Neural crest cell (in vitro differentiated cells): Measurements from ENCODE around the gene C11orf21. TPM values are rescaled to one million over a fixed set of nuclear protein-coding genes. Genes with fewer than 3 reads are reported as not detected.

Source experiments
- DNase-seq: peaks from one replicate; pipeline ENCODE4 v3.0.0; 2021; ENCODE audit warnings: low read depth, mixed read lengths, low spot score
- H3K27ac Mint-ChIP-seq: one replicate; pipeline ENCODE4 v1.8.0; 2021; ENCODE audit warnings: mild to moderate bottlenecking, mixed read lengths; ENCODE audit not compliant: unreplicated experiment
- H3K27me3 Mint-ChIP-seq: 2 replicates; pipeline ENCODE4 v1.8.0; 2021; ENCODE audit warnings: low read depth, mild to moderate bottlenecking, mixed read lengths
- H3K36me3 Mint-ChIP-seq: 2 replicates; pipeline ENCODE4 v1.8.0; 2021; ENCODE audit warnings: low read depth, mild to moderate bottlenecking, mixed read lengths
- H3K4me1 Mint-ChIP-seq: 2 replicates; pipeline ENCODE4 v1.8.0; 2021; ENCODE audit warnings: mixed read lengths
- H3K4me3 Mint-ChIP-seq: one replicate; pipeline ENCODE4 v1.8.0; 2021; ENCODE audit warnings: mild to moderate bottlenecking, mixed read lengths
- H3K9me3 Mint-ChIP-seq: 2 replicates; pipeline ENCODE4 v1.8.0; 2021; ENCODE audit warnings: mixed read lengths
- CTCF ChIP-seq: fragments of 200-600 bp; sonication (generic); conservative IDR thresholded peaks from 2 replicates; pipeline ENCODE4 v1.5.0; 2021; ENCODE audit warnings: antibody characterized with exemption, mild to moderate bottlenecking
- total RNA-seq: library from RNA; stranded (reverse); gene quantifications from 2 replicates; pipeline ENCODE4 v1.2.1, GENCODE V29; 2021

Gene C11orf21
- total RNA-seq, 1 donor from 2014 or later: not detected

- H3K4me1 Mint-ChIP-seq: peaks cover 11% of the 10 kb centered on the region
- H3K27me3 Mint-ChIP-seq: peaks cover 3% of the 10 kb centered on the region
- H3K36me3 Mint-ChIP-seq: no peaks in the 10 kb centered on the region
- H3K27ac Mint-ChIP-seq: no peak overlapping the region
- DNase-seq: no peak
- no peaks in the 10 kb centered on the region for H3K9me3 Mint-ChIP-seq
- H3K4me3 Mint-ChIP-seq: no peak overlapping the region
- TF ChIP-seq CTCF: no peak
Observed at GRCh38 chr11:2248242-2248641, 53.5 kb downstream of the C11orf21 start.

GRCh38 chr11:2247496-2247895 lies 54.2 kb downstream of the C11orf21 start:
- no peak for DNase-seq
- H3K4me3 Mint-ChIP-seq: no peak overlapping the region
- H3K27me3 Mint-ChIP-seq: peaks cover 6% of the 10 kb centered on the region
- H3K27ac Mint-ChIP-seq: no peak overlapping the region
- no peak for TF ChIP-seq CTCF
- H3K9me3 Mint-ChIP-seq: peaks cover 2% of the 10 kb centered on the region
- no peaks in the 10 kb centered on the region for H3K36me3 Mint-ChIP-seq
- peaks cover 11% of the 10 kb centered on the region for H3K4me1 Mint-ChIP-seq

Other genes starting within 250 kb of the C11orf21 start
- gene IGF2, start 162.5 kb downstream of the C11orf21 start, total RNA-seq: 19.0 and 20.1 TPM in 2 replicates
- not detected in 2 replicates for gene INS, start 140.7 kb downstream of the C11orf21 start, total RNA-seq
- 0.61 and 0.68 TPM in 2 replicates for gene TH, start 130.1 kb downstream of the C11orf21 start, total RNA-seq
- gene ASCL2, start 31.3 kb downstream of the C11orf21 start, total RNA-seq: 0.16 TPM in 1 of 2 replicates, not detected in the other
- not detected in 2 replicates for gene TSPAN32, start 95 bp upstream of the C11orf21 start, total RNA-seq
- 211 and 225 TPM in 2 replicates for gene CD81, start 75.4 kb upstream of the C11orf21 start, total RNA-seq
- 48.8 and 60.1 TPM in 2 replicates for gene TSSC4, start 98.8 kb upstream of the C11orf21 start, total RNA-seq
- gene TRPM5, start 142.6 kb upstream of the C11orf21 start, total RNA-seq: 0.09 TPM in 2 replicates
- gene KCNQ1, start 143.1 kb upstream of the C11orf21 start, total RNA-seq: 0.86 and 0.91 TPM in 2 replicates